OCI-LY1 (cell line): ENCODE measurements around the gene KCTD19.
A peak's percentile ranks its signal among the peaks of the same experiment; 100 is the strongest.

Experiments used
- H2AFZ ChIP-seq: fragments of 200-600 bp; sonication (generic), shearing (Covaris generic); 2 replicates; pipeline ENCODE4 v1.6.0; 2014; ENCODE audit warnings: antibody characterized with exemption, mild to moderate bottlenecking, low read length
- H3F3A ChIP-seq: fragments of 200-600 bp; sonication (generic), shearing (Covaris generic); 2 replicates; pipeline ENCODE4 v1.6.0; 2014; ENCODE audit warnings: mild to moderate bottlenecking, antibody characterized with exemption, low read length, moderate library complexity; ENCODE audit not compliant: insufficient read depth
- H3K27ac ChIP-seq: fragments of 200-600 bp; sonication (generic); 2 replicates; pipeline ENCODE4 v1.5.1; 2014; ENCODE audit warnings: low read length, mixed run types, mild to moderate bottlenecking, low read depth; ENCODE audit not compliant: poor library complexity, severe bottlenecking
- H3K27me3 ChIP-seq: fragments of 200-600 bp; sonication (generic); 2 replicates; pipeline ENCODE4 v1.6.0; 2014; ENCODE audit warnings: antibody characterized with exemption, mild to moderate bottlenecking, low read length, moderate library complexity; ENCODE audit not compliant: insufficient read depth
- H3K36me3 ChIP-seq: fragments of 200-600 bp; sonication (generic); 2 replicates; pipeline ENCODE4 v1.6.1; 2014; ENCODE audit warnings: mild to moderate bottlenecking, antibody characterized with exemption, low read length, moderate library complexity, mixed read lengths; ENCODE audit not compliant: insufficient read depth
- H3K4me1 ChIP-seq: fragments of 200-600 bp; sonication (generic); 2 replicates; pipeline ENCODE4 v1.5.1; 2014; ENCODE audit warnings: mild to moderate bottlenecking, low read length, moderate library complexity; ENCODE audit not compliant: insufficient read depth, severe bottlenecking
- H3K4me2 ChIP-seq: fragments of 200-600 bp; sonication (generic), shearing (Covaris generic); 2 replicates; pipeline ENCODE4 v1.6.1; 2014; ENCODE audit warnings: low read length
- H3K4me3 ChIP-seq: fragments of 200-600 bp; sonication (generic); 2 replicates; pipeline ENCODE4 v1.5.1; 2014; ENCODE audit warnings: low read length, low read depth, mild to moderate bottlenecking, mixed read lengths; ENCODE audit not compliant: poor library complexity, severe bottlenecking
- H3K79me2 ChIP-seq: fragments of 200-600 bp; shearing (Covaris generic); 2 replicates; pipeline ENCODE4 v1.6.1; 2016; ENCODE audit warnings: mixed run types, low read length, mixed read lengths; ENCODE audit not compliant: insufficient read depth
- H3K9ac ChIP-seq: fragments of 200-600 bp; sonication (generic), shearing (Covaris generic); 2 replicates; pipeline ENCODE4 v1.6.1; 2014; ENCODE audit warnings: mild to moderate bottlenecking, low read length, mixed read lengths
- H3K9me2 ChIP-seq: fragments of 200-600 bp; sonication (generic), shearing (Covaris generic); 2 replicates; pipeline ENCODE4 v1.6.1; 2014; ENCODE audit warnings: low read depth, mild to moderate bottlenecking, low read length, mixed read lengths
- H3K9me3 ChIP-seq: fragments of 200-600 bp; shearing (Covaris generic); 2 replicates; pipeline ENCODE4 v1.6.1; 2014; ENCODE audit warnings: low read length, mixed read lengths
- H4K20me1 ChIP-seq: fragments of 200-600 bp; sonication (generic), shearing (Covaris generic); 2 replicates; pipeline ENCODE4 v1.6.0; 2016; ENCODE audit warnings: mild to moderate bottlenecking, low read length; ENCODE audit not compliant: insufficient read depth
- EZH2 ChIP-seq: fragments of 200-600 bp; sonication (generic), shearing (Covaris generic); IDR thresholded peaks from 2 replicates; pipeline ENCODE4 v1.8.0; 2017; ENCODE audit warnings: borderline replicate concordance, mixed run types, mild to moderate bottlenecking, antibody characterized with exemption, low read length, moderate library complexity, mixed read lengths
- TF ChIP-seq, protein P1 (sequence below): fragments of 200-600 bp; sonication (generic), shearing (Covaris generic); IDR thresholded peaks from 2 replicates; pipeline ENCODE4 v1.5.1; 2017; ENCODE audit warnings: mild to moderate bottlenecking, antibody characterized with exemption, low read length, moderate library complexity, mixed read lengths

Gene KCTD19

DNA sequence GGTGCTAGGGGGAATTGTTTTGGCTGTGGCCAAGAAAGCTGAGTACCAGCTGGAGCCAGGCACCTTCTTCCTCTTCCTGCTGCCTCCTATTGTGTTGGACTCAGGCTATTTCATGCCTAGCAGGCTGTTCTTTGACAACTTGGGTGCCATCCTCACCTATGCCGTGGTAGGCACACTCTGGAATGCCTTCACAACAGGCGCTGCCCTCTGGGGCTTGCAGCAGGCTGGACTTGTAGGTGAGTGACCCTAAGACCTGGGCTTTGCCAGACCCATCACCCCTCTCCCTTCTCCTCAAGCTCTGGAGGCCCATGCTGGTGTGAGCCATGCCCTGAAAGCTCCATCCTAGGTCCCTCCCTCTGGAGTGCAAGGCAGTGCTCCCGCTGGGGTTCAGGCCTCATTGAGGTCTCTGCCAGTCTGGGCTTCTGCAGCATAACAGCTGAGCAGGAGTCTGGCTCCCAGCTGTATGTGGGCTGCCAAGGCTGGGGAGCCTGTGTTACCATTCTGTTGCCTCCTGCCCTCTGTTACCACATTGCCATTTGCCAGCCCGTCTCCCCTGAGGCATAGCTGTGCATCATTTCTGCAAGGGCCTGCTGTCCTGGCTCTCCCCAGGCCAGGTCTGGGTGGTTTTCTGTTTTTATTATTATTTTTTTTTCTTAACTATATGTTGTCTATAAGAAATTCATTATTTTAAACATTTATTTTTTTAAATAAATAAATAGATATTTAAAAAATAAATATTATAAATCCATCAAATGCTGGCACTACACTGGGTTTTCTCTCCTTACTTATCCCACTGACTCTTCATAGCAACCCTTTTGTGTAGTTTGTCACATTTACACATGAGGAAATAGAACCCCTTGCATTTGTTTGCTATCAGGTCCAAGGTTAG lies 73.7 kb downstream of the KCTD19 start:
- Histone ChIP-seq H3K27me3 (peaks cover 4% of the 10 kb centered on the region; the same call in 1 of the 2 replicates), H3K27ac (no peak overlapping the region), H4K20me1 (no peaks in the 10 kb centered on the region), H3K9ac (no peak overlapping the region), H3K4me3 (no peak overlapping the region), H3K9me3 (no peaks in the 10 kb centered on the region), H2AFZ (no peak overlapping the region), H3F3A (no peaks in the 10 kb centered on the region), H3K36me3 (no peaks in the 10 kb centered on the region), H3K9me2 (no peaks in the 10 kb centered on the region), H3K4me1 (peaks cover 9% of the 10 kb centered on the region), H3K79me2 (no peaks in the 10 kb centered on the region), H3K4me2 (no peak overlapping the region)
- TF ChIP-seq, protein P1, sequence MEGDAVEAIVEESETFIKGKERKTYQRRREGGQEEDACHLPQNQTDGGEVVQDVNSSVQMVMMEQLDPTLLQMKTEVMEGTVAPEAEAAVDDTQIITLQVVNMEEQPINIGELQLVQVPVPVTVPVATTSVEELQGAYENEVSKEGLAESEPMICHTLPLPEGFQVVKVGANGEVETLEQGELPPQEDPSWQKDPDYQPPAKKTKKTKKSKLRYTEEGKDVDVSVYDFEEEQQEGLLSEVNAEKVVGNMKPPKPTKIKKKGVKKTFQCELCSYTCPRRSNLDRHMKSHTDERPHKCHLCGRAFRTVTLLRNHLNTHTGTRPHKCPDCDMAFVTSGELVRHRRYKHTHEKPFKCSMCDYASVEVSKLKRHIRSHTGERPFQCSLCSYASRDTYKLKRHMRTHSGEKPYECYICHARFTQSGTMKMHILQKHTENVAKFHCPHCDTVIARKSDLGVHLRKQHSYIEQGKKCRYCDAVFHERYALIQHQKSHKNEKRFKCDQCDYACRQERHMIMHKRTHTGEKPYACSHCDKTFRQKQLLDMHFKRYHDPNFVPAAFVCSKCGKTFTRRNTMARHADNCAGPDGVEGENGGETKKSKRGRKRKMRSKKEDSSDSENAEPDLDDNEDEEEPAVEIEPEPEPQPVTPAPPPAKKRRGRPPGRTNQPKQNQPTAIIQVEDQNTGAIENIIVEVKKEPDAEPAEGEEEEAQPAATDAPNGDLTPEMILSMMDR: no peak
- TF ChIP-seq EZH2: no peak

DNA sequence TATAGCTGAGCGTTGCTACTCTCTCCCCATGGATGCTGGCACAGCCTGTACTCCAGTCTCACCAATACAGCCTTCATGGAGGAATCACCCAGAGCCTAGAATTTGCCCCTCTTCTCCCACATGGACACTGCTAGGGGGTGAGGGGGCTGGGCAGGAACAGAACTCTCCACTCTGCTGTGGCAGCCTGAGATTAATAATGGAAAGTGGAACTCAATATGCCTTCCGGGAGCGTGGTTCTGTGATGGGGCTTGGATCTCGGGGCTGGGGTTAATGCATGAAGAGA lies 76.6 kb downstream of the KCTD19 start:
- H3K4me2 ChIP-seq: no peak overlapping the region
- TF ChIP-seq EZH2: no peak
- TF ChIP-seq, protein P1: no peak
- H3K27ac ChIP-seq: no peak overlapping the region
- H3K36me3 ChIP-seq: no peaks in the 10 kb centered on the region
- no peak overlapping the region for H3K4me3 ChIP-seq
- H3K9me3 ChIP-seq: no peaks in the 10 kb centered on the region
- peaks cover 29% of the 10 kb centered on the region for H3K4me1 ChIP-seq
- H2AFZ ChIP-seq: no peak overlapping the region
- no peak overlapping the region for H3K9ac ChIP-seq
- H3K27me3 ChIP-seq: peaks cover under 1% of the 10 kb centered on the region; the same call in 1 of the 2 replicates
- H3K9me2 ChIP-seq: no peaks in the 10 kb centered on the region
- H4K20me1 ChIP-seq: no peaks in the 10 kb centered on the region
- no peaks in the 10 kb centered on the region for H3F3A ChIP-seq
- no peaks in the 10 kb centered on the region for H3K79me2 ChIP-seq

DNA sequence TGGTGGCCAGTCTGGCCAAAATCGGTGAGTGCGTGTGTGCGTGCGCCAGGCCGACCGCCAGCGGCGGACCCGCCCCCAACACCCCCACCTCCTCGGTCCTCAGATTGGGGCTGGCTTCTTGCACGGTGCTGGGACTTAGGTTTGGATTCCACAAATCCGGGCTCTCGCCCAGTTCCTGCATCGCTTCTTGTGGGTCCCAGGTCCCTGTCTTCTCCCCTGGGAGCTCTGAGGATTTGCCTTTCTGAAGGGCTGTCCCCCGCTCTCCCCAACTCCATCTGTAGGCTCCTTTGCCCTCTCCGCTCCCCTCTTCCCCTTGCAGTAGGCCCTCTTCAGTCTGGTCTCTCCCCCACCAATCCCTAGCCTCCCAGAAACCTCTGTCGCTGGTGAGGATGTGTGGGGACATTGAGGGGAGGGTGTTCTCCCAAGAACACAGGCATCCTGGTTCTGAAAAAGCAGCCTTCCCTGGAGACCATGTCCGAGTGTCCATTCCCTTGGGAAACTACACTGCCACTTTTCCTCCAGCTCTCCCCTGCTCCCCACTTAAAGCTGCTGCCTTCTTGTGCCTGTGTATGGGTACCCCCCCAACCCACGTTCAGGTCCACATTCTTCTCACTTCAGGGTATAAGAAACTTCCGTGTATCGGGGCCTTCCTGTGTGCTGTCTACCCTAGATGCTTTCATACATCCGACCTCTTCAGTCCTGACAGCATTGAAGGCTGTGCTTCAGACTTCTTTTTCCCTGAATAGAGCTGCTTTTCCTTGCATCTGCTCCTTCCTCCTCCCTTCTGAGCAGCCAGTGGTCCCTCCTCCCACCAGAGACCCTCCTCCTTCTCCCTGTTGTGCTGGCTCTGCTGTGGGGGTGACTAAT lies 77.1 kb downstream of the KCTD19 start:
- no peaks in the 10 kb centered on the region for H3F3A ChIP-seq
- no peaks in the 10 kb centered on the region for H3K36me3 ChIP-seq
- H4K20me1 ChIP-seq: no peaks in the 10 kb centered on the region
- H2AFZ ChIP-seq: no peak overlapping the region
- H3K27me3 ChIP-seq: no peaks in the 10 kb centered on the region
- H3K9ac ChIP-seq: no peak overlapping the region
- H3K27ac ChIP-seq: no peak overlapping the region
- no peaks in the 10 kb centered on the region for H3K79me2 ChIP-seq
- H3K9me2 ChIP-seq: no peaks in the 10 kb centered on the region
- TF ChIP-seq, protein P1: no peak
- TF ChIP-seq EZH2: no peak
- H3K4me2 ChIP-seq: peak overlapping the region; percentile 33; the same call in 1 of the 2 replicates
- peaks cover 34% of the 10 kb centered on the region for H3K4me1 ChIP-seq
- H3K4me3 ChIP-seq: no peak overlapping the region
- H3K9me3 ChIP-seq: no peaks in the 10 kb centered on the region
